Ovary (tissue), 9 donors: ENCODE measurements around the gene PARP4. TPM values are rescaled to one million over a fixed set of nuclear protein-coding genes. Genes with fewer than 3 reads are reported as not detected.
"Not testable (repeated sequence)": the region's sequence is repeated elsewhere in the genome, so short reads cannot be mapped to it uniquely, and the experiment has no call there.

Experiments used
- DNase-seq, 5 donors: peaks; one replicate each; pipeline ENCODE4 v3.0.0-alpha.2; 2019 to 2020
- H3K27ac ChIP-seq, 2 donors: fragments of 200-600 bp; one replicate each; pipeline versions ENCODE4 v1.5.1 to v1.8.0; 2019 to 2022
- H3K27me3 ChIP-seq: fragments of 200-600 bp; one replicate; pipeline ENCODE4 v1.8.0; 2022
- H3K36me3 ChIP-seq: fragments of 200-600 bp; sonication (generic); one replicate; pipeline ENCODE4 v1.5.1; 2019
- H3K4me1 ChIP-seq: one replicate; pipeline ENCODE4 v1.8.1; 2013; ENCODE audit warnings: mild to moderate bottlenecking, moderate library complexity; ENCODE audit not compliant: insufficient read depth
- H3K4me3 ChIP-seq: fragments of 200-600 bp; sonication (generic); one replicate; pipeline ENCODE4 v1.5.1; 2017
- H3K9me3 ChIP-seq, 2 donors: fragments of 200-600 bp in 1 of 2; sonication (generic) in 1 of 2; one replicate each; pipeline versions ENCODE4 v1.5.1 to v1.8.1; 2013 to 2019; ENCODE audit warnings: mild to moderate bottlenecking in 1 of 2, moderate library complexity in 1 of 2
- CTCF ChIP-seq, 3 donors: fragments of 450-650 bp in 2 of 3; fragments of 200-600 bp in 1 of 3; IDR thresholded peaks; one replicate each; pipeline versions ENCODE4 v1.5.1 to v1.8.0; 2016 to 2022; ENCODE audit warnings: antibody characterized with exemption in 3 of 3, mild to moderate bottlenecking in 1 of 3
- EP300 ChIP-seq: sonication (generic); formaldehyde crosslinking; IDR thresholded peaks from one replicate; pipeline ENCODE4 v1.6.1; 2017; ENCODE audit warnings: antibody characterized with exemption
- POLR2A ChIP-seq: fragments of 450-650 bp; IDR thresholded peaks from one replicate; pipeline ENCODE4 v1.6.1; 2017; ENCODE audit warnings: antibody characterized with exemption, mild to moderate bottlenecking, moderate library complexity
- WGBS, 3 donors: extraction: QIAGEN DNeasy Blood & Tissue Kit in 1 of 3; methylation state at CpG; one replicate each; pipeline versions ENCODE4 v1.1.5 to v1.1.7; 2013 to 2017; 5-methylcytosine and 5-hydroxymethylcytosine counted together
- intact Hi-C, 4 donors: fragments of 100-400 bp; cut with DNase I; formaldehyde crosslinking; loops; one replicate each; pipeline versions ENCODE4 v1.11.0 to v1.15.1; 2022 to 2023
- polyA plus RNA-seq, 2 donors: library from polyadenylated mRNA; stranded (reverse); fragments of 200-250 nt in 1 of 2; fragments of 350-450 nt in 1 of 2; fragmentation: Illumina TruSeq in 1 of 2; extraction: RNeasy Lipid Tissue Mini Kit (QIAGEN cat#74804) in 1 of 2; gene quantifications; one replicate each; pipeline ENCODE4 v1.2.3, GENCODE V29; 2013 to 2014
- total RNA-seq, 7 donors: library from RNA; depleted of rRNA in 2 of 7; stranded (reverse); fragments of >200 nt in 2 of 7; fragmentation: NEBNext Ultra II Directional in 3 of 7; extraction: Animal tissue kit (Norgen Biotek cat#: 25700) in 3 of 7; gene quantifications; one replicate each; pipeline versions ENCODE4 v1.1.0 to v1.2.4, GENCODE V29; 2016 to 2023
- donor health status: DM: no; HTN: no; CAD: no; lungs with moderate emphysema.
- donor health status: DM: no; HTN: no; CAD: no.
- donor health status: Bipolar disorder and iron deficiency.
- donor health status: DM: yes; HTN: yes; CAD: no.
- donor health status: DM: no; HTN: no; CAD: no.
- donor health status: DM: yes; HTN: yes; CAD: no.

The PARP4 gene
- total and polyA plus RNA-seq, 9 donors = 12.8 to 53.7 (median 34.5) TPM

- intact Hi-C loops = loop anchor here in 1 of 4 donors (5.0 kb wide), 1 partner anchor 1427 kb away; no protein-coding TSS in a partner anchor
- TF ChIP-seq CTCF (IDR thresholded peaks at IDR 0.05) = no peak
- TF ChIP-seq POLR2A = no peak
- TF ChIP-seq EP300 = no peak
- Histone ChIP-seq H3K27me3 (no peaks in the 10 kb centered on the region), H3K4me1 (no peaks in the 10 kb centered on the region), H3K4me3 (no peak overlapping the region), H3K36me3 (no peaks in the 10 kb centered on the region), H3K27ac (no peak overlapping the region), H3K9me3 (no peaks in the 10 kb centered on the region)
- DNase-seq = no peak
- WGBS, 3 donors = 40 to 43% (median 42%) methylated on average over 6 of the region's 6 CpGs
These were observed 123.1 kb downstream of the PARP4 start for GRCh38 chr13:24389506-24389905.

GRCh38 chr13:24388743-24389142 is 123.8 kb downstream of the PARP4 start:
- not testable (repeated sequence) for H3K36me3 ChIP-seq, H3K9me3 ChIP-seq, H3K27ac ChIP-seq, H3K4me1 ChIP-seq, H3K27me3 ChIP-seq, DNase-seq, H3K4me3 ChIP-seq
- 73 to 91% (median 77%) methylated on average over 7 of the region's 7 CpGs for WGBS, 3 donors
- intact Hi-C loops = loop anchor here in 1 of 4 donors (5.0 kb wide), 1 partner anchor 1426 kb away; no protein-coding TSS in a partner anchor

GRCh38 chr13:24386816-24387708 is 125.5 kb downstream of the PARP4 start:
- Histone ChIP-seq H3K9me3 (no peaks in the 10 kb centered on the region), H3K4me3 (no peak overlapping the region), H3K4me1 (no peaks in the 10 kb centered on the region), H3K27ac (no peak overlapping the region), H3K27me3 (no peaks in the 10 kb centered on the region), H3K36me3 (no peaks in the 10 kb centered on the region)
- TF ChIP-seq CTCF (IDR thresholded peaks at IDR 0.05) (no peak), EP300 (no peak), POLR2A (no peak)
- DNase-seq = no peak
- WGBS, 3 donors = 78 to 83% (median 80%) methylated on average over 23 of the region's 23 CpGs
- intact Hi-C loops = loop anchor here in 1 of 4 donors (5.0 kb wide), 1 partner anchor 1425 kb away; no protein-coding TSS in a partner anchor

GRCh38 chr13:24385902-24386301 is 126.7 kb downstream of the PARP4 start:
- intact Hi-C loops = loop anchor here in 1 of 4 donors (5.0 kb wide), 1 partner anchor 1424 kb away; no protein-coding TSS in a partner anchor
- Histone ChIP-seq H3K27me3 (no peaks in the 10 kb centered on the region), H3K4me1 (no peaks in the 10 kb centered on the region), H3K4me3 (no peak overlapping the region), H3K27ac (no peak overlapping the region), H3K36me3 (no peaks in the 10 kb centered on the region), H3K9me3 (no peaks in the 10 kb centered on the region)
- DNase-seq = no peak
- 82 to 85% (median 83%) methylated on average over 10 of the region's 10 CpGs for WGBS, 3 donors
- no peak for TF ChIP-seq CTCF (IDR thresholded peaks at IDR 0.05)
- no peak for TF ChIP-seq EP300
- no peak for TF ChIP-seq POLR2A

- not testable (repeated sequence) for H3K27ac ChIP-seq, DNase-seq, H3K9me3 ChIP-seq, H3K4me3 ChIP-seq, H3K4me1 ChIP-seq, H3K27me3 ChIP-seq, H3K36me3 ChIP-seq
- intact Hi-C loops = loop anchor here in 1 of 4 donors (5.0 kb wide), 1 partner anchor 1423 kb away; no protein-coding TSS in a partner anchor
- 90 to 95% (median 94%) methylated on average over 14 to 15 of the region's 15 CpGs for WGBS, 3 donors
These were observed 127.6 kb downstream of the PARP4 start for GRCh38 chr13:24384946-24385345.

- H3K4me3 ChIP-seq, H3K27me3 ChIP-seq, H3K36me3 ChIP-seq, DNase-seq, H3K4me1 ChIP-seq, intact Hi-C loops, H3K9me3 ChIP-seq, H3K27ac ChIP-seq: not testable (repeated sequence)
- 86 to 91% (median 90%) methylated on average over 15 to 17 of the region's 17 CpGs for WGBS, 3 donors
These were observed 128.5 kb downstream of the PARP4 start for GRCh38 chr13:24384091-24384490.
